Body of pancreas (tissue), 4 donors: Measurements from ENCODE around the gene VWA8. TPM values are rescaled to one million over a fixed set of nuclear protein-coding genes. Genes with fewer than 3 reads are reported as not detected.

Experiments used
- ATAC-seq: fragments of 150-250 bp; one replicate; pipeline ENCODE4 v1.9.1; 2016
- DNase-seq, 4 donors: peaks; one replicate each; pipeline ENCODE4 v3.0.0-alpha.2; 2019
- H3K27ac ChIP-seq, 4 donors: fragments of 200-600 bp; sonication (generic); 1 replicate in 3 of 4; 2 replicates in 1 of 4; pipeline versions ENCODE4 v1.5.1 to v1.6.1; 2016 to 2019; ENCODE audit warnings: mild to moderate bottlenecking in 1 of 4, mixed read lengths in 1 of 4, moderate library complexity in 1 of 4
- H3K27me3 ChIP-seq, 2 donors: fragments of 200-600 bp; sonication (generic); one replicate each; pipeline ENCODE4 v1.6.0; 2016; ENCODE audit warnings: mild to moderate bottlenecking in 1 of 2
- H3K36me3 ChIP-seq, 2 donors: fragments of 200-600 bp; sonication (generic); replicated peaks in 1 of 2; 2 replicates each; pipeline ENCODE4 v1.5.1; 2016; ENCODE audit warnings: low read depth in 2 of 2; ENCODE audit not compliant: insufficient read depth in 1 of 2
- H3K4me1 ChIP-seq: fragments of 200-600 bp; sonication (generic); one replicate; pipeline ENCODE4 v1.6.0; 2016
- H3K4me3 ChIP-seq, 2 donors: fragments of 200-600 bp; sonication (generic); 1 replicate in 1 of 2; 2 replicates in 1 of 2; pipeline ENCODE4 v1.5.1; 2016 to 2019
- H3K9me3 ChIP-seq, 3 donors: fragments of 200-600 bp; sonication (generic); 1 replicate in 2 of 3; 2 replicates in 1 of 3; pipeline ENCODE4 v1.5.1; 2016
- CTCF ChIP-seq, 7 experiments: fragments of 450-650 bp in 4 of 7; fragments of 200-600 bp in 3 of 7; sonication (generic) in 3 of 7; IDR thresholded peaks; one replicate each; pipeline ENCODE4 v1.5.1; 2016 to 2019; ENCODE audit warnings: antibody characterized with exemption in 7 of 7
- POLR2A ChIP-seq, 3 donors: fragments of 450-650 bp; IDR thresholded peaks; one replicate each; pipeline ENCODE4 v1.6.1; 2016; ENCODE audit warnings: antibody characterized with exemption in 3 of 3, mild to moderate bottlenecking in 2 of 3
- WGBS, 2 donors: methylation state at CpG; one replicate each; pipeline ENCODE4 v1.1.5; 2017; 5-methylcytosine and 5-hydroxymethylcytosine counted together
- intact Hi-C: fragments of 100-400 bp; cut with DNase I; formaldehyde crosslinking; loops from one replicate; pipeline ENCODE4 v1.15.1; 2023
- total RNA-seq, 2 donors: library from RNA; depleted of rRNA; stranded (reverse); fragments of >200 nt; gene quantifications; one replicate each; pipeline ENCODE4 v1.1.0, GENCODE V29; 2016

Gene VWA8
- total RNA-seq, 2 donors from 2014 or later: 15.8 to 29.3 TPM

DNA sequence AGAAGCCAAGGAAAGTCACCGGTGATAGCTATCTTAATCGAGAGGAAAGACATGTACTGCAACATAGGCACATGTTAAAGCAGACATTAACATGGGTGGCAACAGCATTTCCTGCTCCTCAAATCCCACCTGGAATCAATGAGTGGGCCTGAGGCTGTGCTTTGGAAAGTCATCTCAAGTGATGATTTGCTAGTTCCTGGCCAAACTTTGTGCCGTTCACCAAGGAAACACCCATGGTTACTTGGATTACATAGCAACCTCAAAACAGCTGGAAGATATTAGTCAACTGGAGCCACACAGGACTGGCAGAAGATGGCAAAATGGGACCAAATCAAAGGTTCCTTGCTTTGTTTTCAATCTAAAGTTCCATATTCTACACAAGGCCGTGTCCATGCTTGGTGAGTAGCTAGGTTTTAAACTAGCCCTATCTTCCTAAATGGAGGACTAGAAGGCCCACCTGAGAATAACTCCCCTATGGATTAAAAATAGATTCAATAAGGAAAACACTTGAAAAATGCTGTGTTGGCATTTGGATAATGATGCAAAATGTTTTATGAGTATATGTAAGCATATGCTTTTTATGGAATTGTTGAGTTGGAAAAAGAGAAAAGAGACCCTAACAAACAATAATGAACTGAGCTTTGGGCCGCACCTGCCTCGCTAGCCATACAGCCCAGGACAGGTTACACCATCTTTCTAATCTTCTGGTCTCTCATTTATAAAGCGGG, 359.0 kb downstream of the VWA8 start:
- WGBS, 2 donors: 93% methylated on average over 7 of the region's 7 CpGs
- Histone ChIP-seq H3K27me3 (no peaks in the 10 kb centered on the region), H3K9me3 (no peaks in the 10 kb centered on the region), H3K36me3 (peaks cover 0 to 2% of the 10 kb centered on the region in 2 donors), H3K4me1 (no peaks in the 10 kb centered on the region), H3K4me3 (no peak overlapping the region), H3K27ac (no peak overlapping the region)
- ATAC-seq: no peak
- intact Hi-C loops: no loop called here
- no peak for DNase-seq
- TF ChIP-seq POLR2A (IDR thresholded peaks at IDR 0.05) (no peak), CTCF (IDR thresholded peaks at IDR 0.05) (no peak)

DNA sequence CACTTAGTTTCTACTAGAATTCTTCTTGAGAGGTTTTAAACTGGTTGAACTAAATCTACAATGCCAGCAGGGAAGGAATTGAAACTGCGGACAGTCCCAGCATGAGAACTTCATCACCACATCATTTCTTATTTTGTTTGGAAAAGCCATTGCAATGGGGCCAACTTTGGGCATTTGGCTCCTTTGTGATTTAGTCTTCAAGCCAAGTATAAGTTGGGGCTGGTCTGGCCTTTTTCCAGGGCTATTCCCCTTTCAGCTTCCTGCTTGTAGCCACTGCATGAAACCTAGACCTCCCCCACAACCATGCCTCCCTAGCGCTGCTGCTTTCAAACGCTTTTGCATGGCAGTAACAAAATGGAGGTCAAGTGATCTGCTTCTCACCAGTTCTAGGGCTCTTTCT, 361.3 kb downstream of the VWA8 start:
- Histone ChIP-seq H3K36me3 (no peaks in the 10 kb centered on the region), H3K4me3 (no peak overlapping the region), H3K27me3 (no peaks in the 10 kb centered on the region), H3K9me3 (no peaks in the 10 kb centered on the region), H3K4me1 (no peaks in the 10 kb centered on the region), H3K27ac (no peak overlapping the region)
- 85 to 90% methylated on average over 3 of the region's 3 CpGs for WGBS, 2 donors
- intact Hi-C loops: no loop called here
- ATAC-seq (no peak), DNase-seq (no peak)
- TF ChIP-seq CTCF (IDR thresholded peaks at IDR 0.05): no peak

GRCh38 chr13:41597348-41598041, 363.4 kb downstream of the VWA8 start:
- Histone ChIP-seq H3K27ac (no peak overlapping the region), H3K4me1 (no peaks in the 10 kb centered on the region), H3K9me3 (no peaks in the 10 kb centered on the region), H3K4me3 (no peak overlapping the region), H3K36me3 (no peaks in the 10 kb centered on the region), H3K27me3 (no peaks in the 10 kb centered on the region)
- TF ChIP-seq CTCF (IDR thresholded peaks at IDR 0.05) (no peak), POLR2A (IDR thresholded peaks at IDR 0.05) (no peak)
- no peak for ATAC-seq
- WGBS, 2 donors: 98% methylated on average over 2 of the region's 2 CpGs
- DNase-seq: no peak
- intact Hi-C loops: no loop called here

- no peak overlapping the region for H3K27ac ChIP-seq
- ATAC-seq (no peak), DNase-seq (no peak)
- H3K36me3 ChIP-seq: no peaks in the 10 kb centered on the region
- no peaks in the 10 kb centered on the region for H3K27me3 ChIP-seq
- no peaks in the 10 kb centered on the region for H3K9me3 ChIP-seq
- TF ChIP-seq POLR2A (IDR thresholded peaks at IDR 0.05) (no peak), CTCF (IDR thresholded peaks at IDR 0.05) (no peak)
- H3K4me1 ChIP-seq: no peaks in the 10 kb centered on the region
- no peak overlapping the region for H3K4me3 ChIP-seq
- intact Hi-C loops: no loop called here
These were observed 364.7 kb downstream of the VWA8 start for GRCh38 chr13:41596190-41596589.

DNA sequence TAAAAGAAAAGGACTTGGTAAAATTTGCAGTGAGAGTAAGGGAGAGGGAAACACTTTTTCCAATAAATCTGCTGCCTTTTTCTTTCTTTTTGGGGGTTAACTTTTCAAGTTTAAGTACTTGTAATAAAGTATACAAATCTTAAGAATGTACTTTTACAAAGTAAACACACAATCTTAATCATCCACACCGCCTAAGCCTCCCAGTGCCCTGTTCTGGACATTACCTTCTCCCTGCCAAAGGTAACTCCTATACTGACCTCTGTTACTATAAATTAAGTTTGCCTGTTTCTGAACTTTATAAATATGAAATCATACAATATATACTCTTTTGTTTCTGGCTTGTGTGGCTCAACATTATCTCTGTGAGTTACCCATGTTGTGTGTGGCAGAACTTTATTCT, 365.6 kb downstream of the VWA8 start:
- H3K36me3 ChIP-seq: no peaks in the 10 kb centered on the region
- 54 to 61% methylated on average over 1 of the region's 1 CpG for WGBS, 2 donors
- no peak for TF ChIP-seq CTCF (IDR thresholded peaks at IDR 0.05)
- no peak for TF ChIP-seq POLR2A (IDR thresholded peaks at IDR 0.05)
- intact Hi-C loops: no loop called here
- no peak overlapping the region for H3K4me3 ChIP-seq
- H3K27me3 ChIP-seq: no peaks in the 10 kb centered on the region
- H3K9me3 ChIP-seq: no peaks in the 10 kb centered on the region
- H3K27ac ChIP-seq: no peak overlapping the region
- no peak for ATAC-seq
- no peak for DNase-seq
- no peaks in the 10 kb centered on the region for H3K4me1 ChIP-seq
